ENCODE data around the gene NKAIN1. TPM values are rescaled to one million over a fixed set of nuclear protein-coding genes. Genes with fewer than 3 reads are reported as not detected.

The NKAIN1 gene
- total RNA-seq, 1 experiment from 2014 or later = 0.18 TPM

DNA sequence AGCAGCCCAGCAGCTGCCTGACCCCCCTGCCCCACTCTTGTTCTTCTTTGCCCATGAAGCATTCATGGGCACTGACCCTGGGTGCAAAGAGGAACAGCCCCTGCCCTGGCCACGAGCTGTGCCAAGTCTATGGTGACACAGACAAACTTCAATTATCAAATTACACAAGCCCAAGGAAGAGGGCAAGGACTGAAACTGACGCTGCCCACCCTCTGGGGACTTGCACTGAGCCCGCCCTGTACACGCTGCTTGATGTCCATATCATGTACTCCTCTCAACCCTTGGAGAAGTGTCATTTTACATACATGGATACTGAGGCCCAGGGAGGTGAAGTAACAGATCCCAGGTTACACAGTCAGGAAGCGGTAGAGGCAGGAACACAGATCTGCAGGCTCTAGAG is 32.1 kb downstream of the NKAIN1 start:
- Histone ChIP-seq H3K4me3 (ENCODE audit: low read length) (no peak overlapping the region), H3K9ac (ENCODE audit: low read length) (no peak overlapping the region), H2AFZ (ENCODE audit: low read length) (no peak overlapping the region), H4K20me1 (ENCODE audit: low read length) (no peaks in the 10 kb centered on the region), H3K4me2 (ENCODE audit: low read length) (no peak overlapping the region), H3F3A (ENCODE audit: low read length, unreplicated experiment) (no peaks in the 10 kb centered on the region), H3K27me3 (ENCODE audit: low read length) (no peaks in the 10 kb centered on the region), H3K36me3 (ENCODE audit: low read depth, low read length) (no peaks in the 10 kb centered on the region), H3K27ac (ENCODE audit: low read length) (no peak overlapping the region), H3K9me3 (ENCODE audit: low read length) (peaks cover 3% of the 10 kb centered on the region; the same call in 1 of the 2 replicates), H3K9me2 (replicated peaks; ENCODE audit: low read length) (no peaks in the 10 kb centered on the region), H3K79me2 (ENCODE audit: low read length) (no peaks in the 10 kb centered on the region), H3K4me1 (ENCODE audit: insufficient read depth, low read length) (no peaks in the 10 kb centered on the region)
- DNase-seq (no peak), ATAC-seq (no peak)
- intact Hi-C loops (cut with micrococcal nuclease) = no loop called here
- POLR2A ChIA-PET (ENCODE audit: unreplicated experiment) = no interaction called here
- TF ChIP-seq EZH2phosphoT487 (IDR thresholded peaks at IDR 0.05; ENCODE audit: borderline replicate concordance, low read length) (no peak), EZH2 (IDR thresholded peaks at IDR 0.05; ENCODE audit: low read length, unreplicated experiment) (no peak)
- TF ChIP-seq, protein P1, sequence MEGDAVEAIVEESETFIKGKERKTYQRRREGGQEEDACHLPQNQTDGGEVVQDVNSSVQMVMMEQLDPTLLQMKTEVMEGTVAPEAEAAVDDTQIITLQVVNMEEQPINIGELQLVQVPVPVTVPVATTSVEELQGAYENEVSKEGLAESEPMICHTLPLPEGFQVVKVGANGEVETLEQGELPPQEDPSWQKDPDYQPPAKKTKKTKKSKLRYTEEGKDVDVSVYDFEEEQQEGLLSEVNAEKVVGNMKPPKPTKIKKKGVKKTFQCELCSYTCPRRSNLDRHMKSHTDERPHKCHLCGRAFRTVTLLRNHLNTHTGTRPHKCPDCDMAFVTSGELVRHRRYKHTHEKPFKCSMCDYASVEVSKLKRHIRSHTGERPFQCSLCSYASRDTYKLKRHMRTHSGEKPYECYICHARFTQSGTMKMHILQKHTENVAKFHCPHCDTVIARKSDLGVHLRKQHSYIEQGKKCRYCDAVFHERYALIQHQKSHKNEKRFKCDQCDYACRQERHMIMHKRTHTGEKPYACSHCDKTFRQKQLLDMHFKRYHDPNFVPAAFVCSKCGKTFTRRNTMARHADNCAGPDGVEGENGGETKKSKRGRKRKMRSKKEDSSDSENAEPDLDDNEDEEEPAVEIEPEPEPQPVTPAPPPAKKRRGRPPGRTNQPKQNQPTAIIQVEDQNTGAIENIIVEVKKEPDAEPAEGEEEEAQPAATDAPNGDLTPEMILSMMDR (conservative IDR thresholded peaks at IDR 0.05; ENCODE audit: low read depth, low read length) = no peak
- BruUV-seq (replicated peaks) = no TSS peak
- CTCF ChIA-PET = no interaction called here

DNA sequence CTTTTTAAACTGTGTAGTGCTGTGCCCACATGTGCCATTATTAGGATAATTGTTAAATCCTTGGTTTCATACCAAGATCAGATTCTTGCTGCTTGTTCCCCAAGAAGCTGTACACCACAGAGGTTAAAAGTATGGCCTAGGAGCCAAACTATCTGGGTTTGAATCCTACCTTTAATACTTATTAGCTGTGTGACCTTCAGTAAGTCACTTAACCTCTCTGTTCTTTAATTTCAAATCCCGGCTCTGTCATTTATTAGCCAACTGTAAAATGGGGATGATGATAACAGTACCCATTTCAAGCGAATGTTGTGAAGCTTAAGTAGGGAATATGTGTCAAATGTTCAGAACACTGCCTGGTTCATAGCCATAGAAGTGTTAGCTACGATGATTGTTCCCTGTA is 32.6 kb downstream of the NKAIN1 start:
- no TSS peak for BruUV-seq (replicated peaks)
- H4K20me1 ChIP-seq (ENCODE audit: low read length) = no peaks in the 10 kb centered on the region
- H3K9me3 ChIP-seq (ENCODE audit: low read length) = peaks cover 3% of the 10 kb centered on the region; the same call in 1 of the 2 replicates
- H3K9me2 ChIP-seq (replicated peaks; ENCODE audit: low read length) = no peaks in the 10 kb centered on the region
- no peak for DNase-seq
- no peak for ATAC-seq
- no peak for TF ChIP-seq EZH2phosphoT487 (IDR thresholded peaks at IDR 0.05; ENCODE audit: borderline replicate concordance, low read length)
- TF ChIP-seq EZH2 (IDR thresholded peaks at IDR 0.05; ENCODE audit: low read length, unreplicated experiment) = no peak
- TF ChIP-seq, protein P1 (conservative IDR thresholded peaks at IDR 0.05; ENCODE audit: low read depth, low read length) = no peak
- H3K4me3 ChIP-seq (ENCODE audit: low read length) = no peak overlapping the region
- no peaks in the 10 kb centered on the region for H3F3A ChIP-seq (ENCODE audit: low read length, unreplicated experiment)
- H3K9ac ChIP-seq (ENCODE audit: low read length) = no peak overlapping the region
- ChIA-PET POLR2A (ENCODE audit: unreplicated experiment) (no interaction called here), CTCF (no interaction called here)
- no peaks in the 10 kb centered on the region for H3K4me1 ChIP-seq (ENCODE audit: insufficient read depth, low read length)
- no peaks in the 10 kb centered on the region for H3K36me3 ChIP-seq (ENCODE audit: low read depth, low read length)
- no peak overlapping the region for H3K27ac ChIP-seq (ENCODE audit: low read length)
- no peaks in the 10 kb centered on the region for H3K79me2 ChIP-seq (ENCODE audit: low read length)
- no peak overlapping the region for H3K4me2 ChIP-seq (ENCODE audit: low read length)
- intact Hi-C loops (cut with micrococcal nuclease) = no loop called here
- H3K27me3 ChIP-seq (ENCODE audit: low read length) = no peaks in the 10 kb centered on the region
- no peak overlapping the region for H2AFZ ChIP-seq (ENCODE audit: low read length)

DNA sequence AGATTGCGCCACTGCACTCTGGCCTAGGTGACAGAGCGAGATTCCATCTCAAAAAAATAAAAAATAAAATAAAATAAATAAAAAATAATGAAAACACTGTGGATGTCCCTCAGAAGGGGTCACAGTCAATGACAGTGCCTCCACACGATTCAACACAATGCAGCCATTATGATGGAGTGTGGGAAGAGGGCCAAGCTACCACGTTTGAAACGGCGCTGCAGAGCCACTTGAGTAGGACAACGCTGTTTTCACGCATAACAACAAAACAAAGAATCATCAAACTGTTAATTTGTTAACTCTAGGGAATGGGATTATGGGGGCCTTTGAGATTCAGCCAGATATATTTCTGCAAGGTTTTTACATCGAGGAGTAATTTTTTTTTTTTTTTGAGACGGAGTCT is 36.5 kb downstream of the NKAIN1 start:
- no peaks in the 10 kb centered on the region for H3K36me3 ChIP-seq (ENCODE audit: low read depth, low read length)
- CTCF ChIA-PET = no interaction called here
- no peak for TF ChIP-seq EZH2phosphoT487 (IDR thresholded peaks at IDR 0.05; ENCODE audit: borderline replicate concordance, low read length)
- TF ChIP-seq, protein P1 (conservative IDR thresholded peaks at IDR 0.05; ENCODE audit: low read depth, low read length) = no peak
- no peak for TF ChIP-seq EZH2 (IDR thresholded peaks at IDR 0.05; ENCODE audit: low read length, unreplicated experiment)
- BruUV-seq (replicated peaks) = no TSS peak
- DNase-seq (no peak), ATAC-seq (no peak)
- no peaks in the 10 kb centered on the region for H3K9me3 ChIP-seq (ENCODE audit: low read length)
- no peak overlapping the region for H2AFZ ChIP-seq (ENCODE audit: low read length)
- intact Hi-C loops (cut with micrococcal nuclease) = no loop called here
- no peak overlapping the region for H3K27ac ChIP-seq (ENCODE audit: low read length)
- no peaks in the 10 kb centered on the region for H3K27me3 ChIP-seq (ENCODE audit: low read length)
- no peak overlapping the region for H3K4me2 ChIP-seq (ENCODE audit: low read length)
- H3K9ac ChIP-seq (ENCODE audit: low read length) = no peak overlapping the region
- no peaks in the 10 kb centered on the region for H3K9me2 ChIP-seq (replicated peaks; ENCODE audit: low read length)
- POLR2A ChIA-PET (ENCODE audit: unreplicated experiment) = no interaction called here
- no peaks in the 10 kb centered on the region for H3K79me2 ChIP-seq (ENCODE audit: low read length)
- H3K4me3 ChIP-seq (ENCODE audit: low read length) = no peak overlapping the region
- no peaks in the 10 kb centered on the region for H3K4me1 ChIP-seq (ENCODE audit: insufficient read depth, low read length)
- no peaks in the 10 kb centered on the region for H4K20me1 ChIP-seq (ENCODE audit: low read length)
- H3F3A ChIP-seq (ENCODE audit: low read length, unreplicated experiment) = no peaks in the 10 kb centered on the region
